Left ventricle myocardium inferior (tissue), 1 donor: ENCODE results near the gene SPTSSB. TPM values are rescaled to one million over a fixed set of nuclear protein-coding genes. Genes with fewer than 3 reads are reported as not detected.

Source experiments
- DNase-seq: peaks from one replicate; pipeline ENCODE4 v3.0.0-alpha.2; 2020
- H3K27ac ChIP-seq: fragments of 200-600 bp; replicated peaks from 2 replicates; pipeline ENCODE4 v1.8.0; 2021
- H3K27me3 ChIP-seq: fragments of 200-600 bp; 2 replicates; pipeline ENCODE4 v1.8.0; 2021; ENCODE audit warnings: low read depth
- H3K36me3 ChIP-seq: fragments of 200-600 bp; 2 replicates; pipeline ENCODE4 v1.8.0; 2021
- H3K4me1 ChIP-seq: fragments of 200-600 bp; 2 replicates; pipeline ENCODE4 v1.8.0; 2021
- H3K4me3 ChIP-seq: fragments of 200-600 bp; 2 replicates; pipeline ENCODE4 v1.8.0; 2021; ENCODE audit warnings: mild to moderate bottlenecking, moderate library complexity
- H3K9me3 ChIP-seq: fragments of 200-600 bp; replicated peaks from 2 replicates; pipeline ENCODE4 v1.8.0; 2021
- intact Hi-C: fragments of 100-400 bp; cut with micrococcal nuclease; formaldehyde crosslinking; loops from one replicate; pipeline ENCODE4 v1.11.0; 2022
- total RNA-seq: library from RNA; stranded (reverse); fragmentation: NEBNext Ultra II Directional; extraction: Animal tissue kit (Norgen Biotek cat#: 25700); gene quantifications from one replicate; pipeline ENCODE4 v1.2.1, GENCODE V29; 2021
- TF ChIP-seq, protein P1 (sequence below): fragments of 200-600 bp; IDR thresholded peaks from 2 replicates; pipeline ENCODE4 v1.8.0; 2021; ENCODE audit warnings: antibody characterized with exemption, mild to moderate bottlenecking, borderline replicate concordance
- donor health status: DM: no; HTN: yes; CAD: no; lungs with severe emphysema.

Gene SPTSSB
- total RNA-seq, 1 donor from 2014 or later = 0.25 TPM

DNA sequence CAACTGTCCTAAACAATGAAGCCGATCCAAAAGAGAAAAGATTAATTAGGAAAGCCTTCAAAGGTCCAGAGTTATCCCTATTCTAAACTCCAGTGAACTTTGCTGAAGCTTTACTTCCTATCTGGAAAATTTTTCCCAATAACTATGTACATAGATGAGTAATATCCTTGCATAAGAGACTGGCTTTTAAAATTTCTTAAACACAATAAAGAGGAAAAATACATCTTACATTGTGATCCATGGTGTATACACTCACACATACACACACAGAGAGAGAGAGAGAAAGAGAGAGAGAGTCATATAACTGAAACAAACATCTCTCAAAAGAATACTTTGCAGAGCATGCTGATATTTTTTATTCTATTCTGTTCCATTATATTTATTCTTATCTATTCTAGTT, 20.0 kb downstream of the SPTSSB start:
- H3K36me3 ChIP-seq = no peaks in the 10 kb centered on the region
- TF ChIP-seq, protein P1, sequence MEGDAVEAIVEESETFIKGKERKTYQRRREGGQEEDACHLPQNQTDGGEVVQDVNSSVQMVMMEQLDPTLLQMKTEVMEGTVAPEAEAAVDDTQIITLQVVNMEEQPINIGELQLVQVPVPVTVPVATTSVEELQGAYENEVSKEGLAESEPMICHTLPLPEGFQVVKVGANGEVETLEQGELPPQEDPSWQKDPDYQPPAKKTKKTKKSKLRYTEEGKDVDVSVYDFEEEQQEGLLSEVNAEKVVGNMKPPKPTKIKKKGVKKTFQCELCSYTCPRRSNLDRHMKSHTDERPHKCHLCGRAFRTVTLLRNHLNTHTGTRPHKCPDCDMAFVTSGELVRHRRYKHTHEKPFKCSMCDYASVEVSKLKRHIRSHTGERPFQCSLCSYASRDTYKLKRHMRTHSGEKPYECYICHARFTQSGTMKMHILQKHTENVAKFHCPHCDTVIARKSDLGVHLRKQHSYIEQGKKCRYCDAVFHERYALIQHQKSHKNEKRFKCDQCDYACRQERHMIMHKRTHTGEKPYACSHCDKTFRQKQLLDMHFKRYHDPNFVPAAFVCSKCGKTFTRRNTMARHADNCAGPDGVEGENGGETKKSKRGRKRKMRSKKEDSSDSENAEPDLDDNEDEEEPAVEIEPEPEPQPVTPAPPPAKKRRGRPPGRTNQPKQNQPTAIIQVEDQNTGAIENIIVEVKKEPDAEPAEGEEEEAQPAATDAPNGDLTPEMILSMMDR = no peak
- intact Hi-C loops = no loop called here
- no peak for DNase-seq
- H3K27ac ChIP-seq = no peak overlapping the region
- no peaks in the 10 kb centered on the region for H3K4me1 ChIP-seq
- H3K4me3 ChIP-seq = no peak overlapping the region
- no peaks in the 10 kb centered on the region for H3K9me3 ChIP-seq
- no peaks in the 10 kb centered on the region for H3K27me3 ChIP-seq

- H3K36me3 ChIP-seq = no peaks in the 10 kb centered on the region
- DNase-seq = no peak
- H3K4me3 ChIP-seq = no peak overlapping the region
- no peaks in the 10 kb centered on the region for H3K4me1 ChIP-seq
- H3K9me3 ChIP-seq = no peaks in the 10 kb centered on the region
- TF ChIP-seq, protein P1 = no peak
- H3K27ac ChIP-seq = no peak overlapping the region
- H3K27me3 ChIP-seq = no peaks in the 10 kb centered on the region
- intact Hi-C loops = no loop called here
Measured at GRCh38 chr3:161350916-161351315, 20.4 kb downstream of the SPTSSB start.

DNA sequence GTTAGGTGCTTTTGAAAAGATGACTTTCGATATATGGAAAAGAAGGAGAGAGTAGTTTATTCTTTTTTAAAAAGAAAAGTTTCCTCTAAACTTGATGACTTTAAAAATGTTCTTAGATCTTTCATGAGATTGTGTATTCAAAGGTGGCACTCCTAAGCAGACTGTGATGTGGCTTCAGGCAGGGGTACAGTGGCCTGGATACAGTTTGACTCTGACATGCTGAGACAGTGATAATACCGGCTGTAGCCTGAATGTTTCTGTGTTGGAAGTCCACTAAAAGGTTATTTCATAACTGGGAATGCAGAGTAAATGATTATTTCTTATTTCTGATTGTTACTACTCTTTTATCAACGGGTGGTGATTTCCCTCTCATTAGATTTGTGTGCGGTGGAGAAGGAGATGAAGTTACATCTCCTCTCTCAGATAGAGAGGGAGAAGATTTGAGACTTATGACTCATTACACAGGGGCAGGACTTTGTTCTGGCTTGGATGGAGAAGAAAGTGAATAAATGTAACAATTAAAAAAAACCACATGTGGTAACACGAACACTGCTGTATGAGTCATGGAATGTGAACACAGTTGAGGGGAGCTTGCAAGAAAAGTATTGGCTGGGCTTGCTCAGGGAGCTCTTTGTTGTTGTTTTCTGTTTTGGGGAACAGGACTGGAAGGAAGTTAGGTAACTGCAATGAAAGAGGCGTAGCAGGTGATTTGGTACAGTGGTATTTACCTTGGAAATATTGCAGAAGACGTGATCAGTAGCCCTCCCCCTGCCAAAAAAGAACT, 21.6 kb downstream of the SPTSSB start:
- no peak for DNase-seq
- intact Hi-C loops = no loop called here

DNA sequence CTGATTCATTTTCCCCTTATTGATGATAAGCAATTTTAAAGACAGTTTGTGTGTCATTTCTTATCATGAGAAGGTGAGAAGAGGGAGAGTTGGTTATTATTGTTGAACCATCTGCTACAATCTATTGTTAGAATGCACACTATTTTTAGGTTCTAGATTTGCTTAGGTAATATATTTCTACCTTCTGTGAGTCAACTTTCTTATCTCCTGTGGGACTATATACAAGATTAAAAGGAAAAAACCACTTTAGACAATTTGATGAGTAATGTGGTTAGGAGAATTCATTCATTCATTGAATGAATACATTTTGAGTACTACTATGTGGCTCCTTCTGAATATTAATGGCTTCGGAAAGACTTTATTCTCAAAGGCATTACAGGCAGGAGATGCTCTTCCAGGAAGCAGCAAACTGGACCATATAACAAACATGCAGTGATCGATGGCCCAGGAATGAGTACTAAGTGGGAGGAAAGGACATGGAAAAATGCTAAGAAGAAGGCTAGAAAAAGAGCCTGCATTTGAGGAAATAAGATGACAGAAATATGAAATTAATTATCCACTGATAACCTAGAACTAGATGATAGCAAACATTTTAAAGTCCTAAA, 22.4 kb downstream of the SPTSSB start:
- DNase-seq = no peak
- H3K9me3 ChIP-seq = no peaks in the 10 kb centered on the region
- no peaks in the 10 kb centered on the region for H3K27me3 ChIP-seq
- no peak overlapping the region for H3K4me3 ChIP-seq
- H3K4me1 ChIP-seq = no peaks in the 10 kb centered on the region
- H3K27ac ChIP-seq = no peak overlapping the region
- TF ChIP-seq, protein P1 = no peak
- intact Hi-C loops = no loop called here
- H3K36me3 ChIP-seq = no peaks in the 10 kb centered on the region

More for the DNA sequence above, 21.6 kb downstream of the SPTSSB start:
- H3K27ac ChIP-seq = no peak overlapping the region
- H3K4me1 ChIP-seq = no peaks in the 10 kb centered on the region
- no peaks in the 10 kb centered on the region for H3K27me3 ChIP-seq
- H3K36me3 ChIP-seq = no peaks in the 10 kb centered on the region
- no peaks in the 10 kb centered on the region for H3K9me3 ChIP-seq
- no peak overlapping the region for H3K4me3 ChIP-seq
- TF ChIP-seq, protein P1 = no peak

DNA sequence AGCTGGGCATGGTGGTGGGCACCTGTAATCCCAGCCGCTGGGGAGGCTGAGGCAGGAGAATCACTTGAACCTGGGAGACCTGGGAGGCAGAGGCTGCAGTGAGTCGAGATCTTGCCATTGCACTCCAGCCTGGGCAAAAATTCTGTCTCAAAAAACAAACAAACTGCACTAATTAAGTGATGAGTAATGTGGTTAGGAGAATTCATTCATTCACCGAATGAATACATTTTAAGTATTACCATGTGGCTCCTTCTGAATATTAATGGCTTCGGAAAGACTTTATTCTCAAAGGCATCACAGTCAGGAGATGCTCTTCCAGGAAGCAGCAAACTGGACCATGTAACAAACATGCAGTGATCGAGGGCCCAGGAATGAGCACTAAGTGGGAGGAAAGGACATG, 23.6 kb downstream of the SPTSSB start:
- intact Hi-C loops = no loop called here

More for the DNA sequence above, 23.6 kb downstream of the SPTSSB start:
- no peak for DNase-seq
- Histone ChIP-seq H3K36me3 (no peaks in the 10 kb centered on the region), H3K4me1 (no peaks in the 10 kb centered on the region), H3K27ac (no peak overlapping the region), H3K9me3 (no peaks in the 10 kb centered on the region), H3K27me3 (no peaks in the 10 kb centered on the region), H3K4me3 (no peak overlapping the region)
- TF ChIP-seq, protein P1 = no peak
